ENCODE data around the gene DUSP23.

Gene DUSP23

DNA sequence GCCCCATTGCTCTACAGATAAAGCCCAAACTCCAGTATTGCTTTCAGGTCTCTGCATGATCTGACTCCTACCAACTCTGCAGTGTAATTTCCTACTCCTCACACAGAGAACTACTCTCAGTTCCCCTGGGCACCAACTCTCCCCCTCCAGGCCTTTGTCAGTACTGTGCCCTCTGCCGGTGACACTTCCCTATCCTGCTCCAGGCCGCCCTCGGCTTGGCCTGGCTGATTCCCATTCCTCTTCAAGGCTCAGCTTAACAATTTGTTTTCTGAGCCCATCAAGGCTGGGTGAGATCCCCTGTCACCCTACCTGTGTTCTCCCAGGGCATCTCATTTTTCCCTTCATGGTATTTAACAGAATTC is 48.5 kb downstream of the DUSP23 start:
- no peak for DNase-seq

DNA sequence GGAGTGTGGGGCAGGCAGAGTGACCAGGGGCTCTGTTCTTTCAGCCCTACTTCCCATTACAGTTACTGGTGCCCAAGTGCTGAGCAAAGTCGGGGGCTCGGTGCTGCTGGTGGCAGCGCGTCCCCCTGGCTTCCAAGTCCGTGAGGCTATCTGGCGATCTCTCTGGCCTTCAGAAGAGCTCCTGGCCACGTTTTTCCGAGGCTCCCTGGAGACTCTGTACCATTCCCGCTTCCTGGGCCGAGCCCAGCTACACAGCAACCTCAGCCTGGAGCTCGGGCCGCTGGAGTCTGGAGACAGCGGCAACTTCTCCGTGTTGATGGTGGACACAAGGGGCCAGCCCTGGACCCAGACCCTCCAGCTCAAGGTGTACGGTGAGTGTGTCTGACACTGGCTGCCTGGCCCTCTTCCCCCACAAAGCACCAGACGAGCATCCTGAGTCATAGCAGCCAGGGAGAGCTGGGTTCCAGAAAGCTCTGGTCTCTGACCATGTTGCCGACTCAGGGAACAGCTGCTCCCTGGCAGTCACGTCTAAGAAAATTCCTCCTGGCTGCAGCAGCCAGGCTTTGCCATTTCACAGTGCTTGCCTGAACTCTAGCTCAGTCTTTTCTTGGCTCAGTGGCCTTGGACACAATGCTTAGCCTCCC is 49.2 kb downstream of the DUSP23 start:
- peak; percentile 44 for DNase-seq

DNA sequence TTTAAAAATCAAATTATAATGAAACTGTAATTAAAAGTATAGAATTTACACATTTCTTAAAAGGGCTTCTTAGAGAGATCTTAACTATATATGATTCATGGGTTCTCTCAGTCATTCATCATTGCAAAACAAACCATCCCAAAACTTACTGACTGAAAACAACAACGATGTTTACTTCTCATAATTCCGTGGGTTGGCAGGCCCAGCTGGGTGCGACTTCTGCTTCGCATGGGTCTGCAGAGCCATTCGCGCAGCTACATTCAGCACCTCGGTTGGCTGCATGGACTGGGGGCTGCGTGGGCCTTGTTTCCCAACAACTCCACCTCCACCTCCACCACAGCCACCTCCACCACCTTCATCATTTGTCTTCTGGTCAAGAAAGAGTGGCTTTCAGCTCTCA is 50.0 kb downstream of the DUSP23 start:
- DNase-seq, result no peak

DNA sequence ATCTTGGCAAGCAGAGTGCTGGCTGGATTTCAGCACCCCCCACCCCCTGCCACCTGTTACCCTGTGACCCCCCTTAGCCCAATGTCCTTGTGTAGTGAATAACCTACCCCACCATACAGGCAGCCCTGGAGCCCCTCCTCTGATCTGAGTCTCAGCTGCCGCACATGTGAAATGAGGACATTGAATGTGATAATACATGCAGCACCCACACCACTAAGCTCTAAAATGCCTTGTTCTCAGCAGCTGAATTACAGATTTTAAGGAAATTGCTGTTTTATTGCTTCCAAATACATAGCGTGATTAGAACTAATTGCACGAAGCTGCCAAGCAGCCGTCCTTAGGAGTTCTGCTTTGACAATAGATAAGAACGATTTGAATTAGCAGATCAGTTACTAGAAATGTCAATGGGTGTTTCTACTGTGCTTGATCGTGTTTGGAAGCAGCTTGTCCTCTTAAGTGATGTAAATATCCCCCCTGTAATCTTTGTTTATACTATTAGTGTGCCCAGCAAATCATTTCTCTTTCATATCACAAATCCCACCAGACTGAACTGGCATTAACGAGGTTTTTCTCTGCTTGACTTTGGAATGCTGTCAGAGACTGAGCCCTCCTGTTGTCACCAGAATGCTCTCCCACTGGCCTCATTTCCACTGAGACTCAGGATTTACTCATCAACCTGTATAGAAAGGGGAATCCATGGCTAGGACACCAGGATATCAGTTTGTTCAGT is 50.8 kb downstream of the DUSP23 start:
- DNase-seq, result no peak
